Kidney (tissue), 14 donors: ENCODE data around the gene SCML1. TPM values are rescaled to one million over a fixed set of nuclear protein-coding genes. Genes with fewer than 3 reads are reported as not detected.

Source experiments
- DNase-seq, 5 donors: peaks; one replicate each; pipeline ENCODE4 v3.0.0-alpha.2; 2013 to 2020
- FAIRE-seq: peaks from 2 replicates; lab custom pipeline; 2012; peaks lifted over from hg19 to GRCh38; lab: Jason Lieb, UNC
- H3K27ac ChIP-seq, 2 donors: one replicate each; pipeline ENCODE4 v1.7.0; 2013; ENCODE audit warnings: low read depth in 2 of 2, low read length in 2 of 2, inconsistent platforms in 1 of 2
- H3K27me3 ChIP-seq: one replicate; pipeline ENCODE4 v1.7.1; 2013; ENCODE audit warnings: low read length, inconsistent platforms; ENCODE audit not compliant: control insufficient read depth, insufficient read depth
- H3K36me3 ChIP-seq, 3 donors: one replicate each; pipeline versions ENCODE4 v1.7.0 to v1.7.1; 2013; ENCODE audit warnings: low read length in 3 of 3, control low read depth in 1 of 3, inconsistent platforms in 1 of 3; ENCODE audit not compliant: insufficient read depth in 3 of 3, control insufficient read depth in 2 of 3
- H3K4me1 ChIP-seq, 3 donors: one replicate each; pipeline versions ENCODE4 v1.7.0 to v1.7.1; 2013; ENCODE audit warnings: low read length in 3 of 3, inconsistent platforms in 1 of 3, low read depth in 1 of 3; ENCODE audit not compliant: control insufficient read depth in 2 of 3, insufficient read depth in 2 of 3
- H3K4me3 ChIP-seq, 3 donors: one replicate each; pipeline versions ENCODE4 v1.7.0 to v1.8.1; 2013; ENCODE audit warnings: low read length in 3 of 3, control low read depth in 1 of 3, inconsistent platforms in 1 of 3
- H3K9ac ChIP-seq, 3 donors: one replicate each; pipeline versions ENCODE4 v1.7.0 to v1.7.1; 2013; ENCODE audit warnings: low read length in 3 of 3, control low read depth in 1 of 3, inconsistent platforms in 1 of 3
- H3K9me3 ChIP-seq, 3 donors: one replicate each; pipeline versions ENCODE4 v1.7.0 to v1.7.1; 2013; ENCODE audit warnings: low read length in 3 of 3, control low read depth in 1 of 3, inconsistent platforms in 1 of 3; ENCODE audit not compliant: control insufficient read depth in 2 of 3, insufficient read depth in 1 of 3
- CTCF ChIP-seq: IDR thresholded peaks from 3 replicates; pipeline ENCODE4 v1.5.1; 2012; ENCODE audit warnings: mild to moderate bottlenecking, moderate library complexity, borderline replicate concordance; ENCODE audit not compliant: insufficient read depth; ENCODE audit errors: extremely low read depth
- intact Hi-C: fragments of 100-400 bp; cut with DNase I; formaldehyde crosslinking; loops from one replicate; pipeline ENCODE4 v1.11.1; 2022
- polyA plus RNA-seq: library from polyadenylated mRNA; stranded (reverse); fragments of 350-450 nt; fragmentation: Illumina TruSeq; extraction: RNeasy Lipid Tissue Mini Kit (QIAGEN cat#74804); gene quantifications from one replicate; pipeline ENCODE4 v1.2.3, GENCODE V29; 2014; ENCODE audit warnings: low read depth, low replicate concordance; ENCODE audit not compliant: insufficient read depth
- total RNA-seq: library from RNA; stranded (reverse); fragmentation: NEBNext Ultra II Directional; extraction: Animal tissue kit (Norgen Biotek cat#: 25700); gene quantifications from one replicate; pipeline ENCODE4 v1.2.1, GENCODE V29; 2021
- donor health status: control.
- donor health status: control.
- donor health status: control.
- donor health status: control.
- donor health status: control.
- donor health status: DM: yes; HTN: yes; CAD: no.
- donor health status: Normal renal cell carcinoma (clear cell type).

Gene SCML1
- total and polyA plus RNA-seq, 2 donors from 2014 or later, result 8.5 to 9.9 TPM

DNA sequence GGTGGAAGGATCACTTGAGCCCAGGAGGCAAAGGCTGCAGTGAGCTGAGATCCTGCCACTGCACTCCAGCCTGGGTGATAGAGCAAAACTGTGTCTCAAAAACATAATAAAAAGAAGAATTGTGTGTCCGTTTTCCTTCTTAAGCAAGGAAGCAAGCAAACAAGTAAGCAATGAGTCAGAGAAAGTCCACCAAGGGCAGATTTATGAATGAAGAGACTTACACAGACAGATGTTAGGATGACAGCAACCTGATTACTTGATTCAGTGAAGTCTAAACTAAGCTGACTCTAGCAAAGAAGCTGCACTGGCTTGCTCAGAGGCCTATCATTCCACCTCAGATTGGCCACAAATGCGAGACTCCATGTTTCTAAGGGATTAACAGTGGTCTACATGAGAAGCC is 34.1 kb upstream of the SCML1 start:
- Histone ChIP-seq H3K9ac (no peak overlapping the region), H3K4me1 (no peaks in the 10 kb centered on the region), H3K27ac (no peak overlapping the region), H3K4me3 (no peak overlapping the region), H3K9me3 (no peaks in the 10 kb centered on the region), H3K36me3 (no peaks in the 10 kb centered on the region), H3K27me3 (peaks cover 2% of the 10 kb centered on the region)
- FAIRE-seq (no peak), DNase-seq (no peak)
- no peak for TF ChIP-seq CTCF
- intact Hi-C loops, result no loop called here

DNA sequence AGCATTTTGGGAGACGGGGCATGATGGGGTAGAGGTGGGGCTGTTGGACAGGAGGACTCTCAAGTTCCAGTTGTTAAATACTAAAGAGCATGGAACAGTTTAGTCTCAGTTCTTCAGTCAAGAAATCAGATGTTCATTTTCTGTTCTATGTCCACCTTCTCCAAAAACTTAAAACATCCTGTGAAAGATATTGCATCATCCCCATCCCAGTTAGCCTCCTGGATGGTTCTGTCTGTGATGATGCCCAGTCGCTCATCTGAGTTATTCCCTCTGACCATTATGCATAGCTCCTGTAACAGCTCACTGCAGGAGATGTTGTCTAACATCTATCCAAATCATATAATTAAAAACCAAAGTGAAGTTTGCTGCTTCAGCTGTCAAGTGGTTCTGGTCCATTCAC is 32.1 kb upstream of the SCML1 start:
- intact Hi-C loops, result no loop called here
- H3K4me3 ChIP-seq, result no peak overlapping the region
- no peaks in the 10 kb centered on the region for H3K9me3 ChIP-seq
- H3K9ac ChIP-seq, result no peak overlapping the region
- no peaks in the 10 kb centered on the region for H3K36me3 ChIP-seq
- H3K27ac ChIP-seq, result no peak overlapping the region
- no peak for TF ChIP-seq CTCF
- peaks cover 2% of the 10 kb centered on the region for H3K27me3 ChIP-seq
- DNase-seq (no peak), FAIRE-seq (no peak)
- no peaks in the 10 kb centered on the region for H3K4me1 ChIP-seq

- peaks cover 4% of the 10 kb centered on the region for H3K27me3 ChIP-seq
- no peak overlapping the region for H3K4me3 ChIP-seq
- no peaks in the 10 kb centered on the region for H3K36me3 ChIP-seq
- no peaks in the 10 kb centered on the region for H3K4me1 ChIP-seq
- intact Hi-C loops, result no loop called here
- no peak overlapping the region for H3K9ac ChIP-seq
- no peak for DNase-seq
- TF ChIP-seq CTCF, result no peak
- FAIRE-seq, result no peak
- no peaks in the 10 kb centered on the region for H3K9me3 ChIP-seq
- H3K27ac ChIP-seq, result no peak overlapping the region
Measured at GRCh38 chrX:17706676-17707075, 30.6 kb upstream of the SCML1 start.

DNA sequence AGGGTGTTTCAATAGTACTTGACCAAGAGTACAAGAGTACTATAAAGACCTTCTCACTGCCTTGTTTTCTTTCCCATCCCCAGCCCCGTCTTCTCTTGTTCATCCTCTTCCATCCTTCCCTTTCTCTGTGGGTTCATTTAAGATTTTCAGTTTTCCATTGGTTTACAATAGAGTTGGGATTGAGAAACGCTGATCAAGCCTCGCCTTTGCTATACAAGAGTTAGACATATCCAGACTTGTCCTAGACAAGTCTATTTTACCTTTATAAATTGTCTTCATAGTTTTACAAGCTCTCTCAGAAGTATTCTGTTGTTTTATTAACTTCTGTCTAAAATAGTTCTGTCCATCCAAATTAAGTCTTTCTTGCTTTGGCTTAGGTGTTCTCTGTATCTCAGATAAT is 29.6 kb upstream of the SCML1 start:
- TF ChIP-seq CTCF, result no peak
- Histone ChIP-seq H3K4me1 (no peaks in the 10 kb centered on the region), H3K27ac (no peak overlapping the region), H3K4me3 (no peak overlapping the region), H3K36me3 (no peaks in the 10 kb centered on the region), H3K9me3 (no peaks in the 10 kb centered on the region), H3K9ac (no peak overlapping the region), H3K27me3 (peaks cover 3% of the 10 kb centered on the region)
- intact Hi-C loops, result no loop called here
- no peak for DNase-seq
- no peak for FAIRE-seq
